VCaP (cell line): ENCODE measurements around the gene NFKBIE.
"Not testable (repeated sequence)": the region's sequence is repeated elsewhere in the genome, so short reads cannot be mapped to it uniquely, and the experiment has no call there.

ENCODE experiments used
- H3K27ac ChIP-seq: fragments of 450-650 bp; 2 replicates; pipeline ENCODE4 v1.5.1; 2017
- TF ChIP-seq, protein P1 (sequence below): fragments of 450-650 bp; conservative IDR thresholded peaks from 2 replicates; pipeline ENCODE4 v1.5.1; 2017; ENCODE audit warnings: mild to moderate bottlenecking, moderate library complexity

NFKBIE gene

DNA sequence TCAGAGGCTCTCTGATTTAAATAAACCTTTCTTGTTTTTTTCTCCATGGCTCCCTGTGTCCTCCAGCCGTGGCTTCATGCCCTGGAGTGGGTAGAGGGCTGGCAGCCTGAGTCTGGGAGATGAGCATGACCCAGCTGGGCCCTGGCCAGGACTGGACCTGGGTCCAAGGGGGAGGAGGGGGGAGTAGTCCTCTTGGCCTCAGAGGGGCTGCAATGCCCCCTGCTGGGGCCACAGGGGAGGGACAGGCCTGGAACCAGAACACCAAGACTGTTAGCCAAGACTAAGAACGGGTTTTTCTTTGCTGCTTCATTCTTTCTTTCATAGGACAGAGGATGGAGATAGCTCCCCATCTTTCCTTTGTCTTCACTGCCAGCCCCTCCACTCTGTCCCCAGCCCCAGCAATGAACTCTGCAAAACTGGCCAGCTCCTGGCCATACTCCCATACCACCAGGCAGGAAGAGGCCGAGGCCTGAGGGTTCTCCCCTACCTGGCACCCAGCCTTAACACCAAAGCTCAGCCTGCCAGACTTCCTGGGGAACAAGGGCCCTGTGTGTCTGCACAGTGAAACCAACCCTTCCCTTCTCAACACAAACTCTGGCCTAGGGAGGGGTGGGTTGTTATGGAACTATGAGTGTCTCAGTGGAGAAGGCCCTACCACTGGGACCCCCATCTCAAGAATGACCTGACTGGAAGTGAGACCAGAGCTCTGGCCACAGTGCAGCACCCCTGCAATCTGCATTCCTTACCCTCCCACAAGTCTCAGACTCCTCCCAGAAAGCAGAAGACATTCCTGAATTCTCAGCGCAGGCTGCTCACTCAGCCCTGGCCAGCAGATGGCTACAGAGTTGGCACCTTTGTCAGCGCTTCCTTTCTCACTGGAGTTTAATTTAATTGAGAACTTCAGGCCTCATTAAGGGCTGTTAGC is 31.0 kb downstream of the NFKBIE start:
- H3K27ac ChIP-seq: peak overlapping the region; percentile 74
- TF ChIP-seq, protein P1, sequence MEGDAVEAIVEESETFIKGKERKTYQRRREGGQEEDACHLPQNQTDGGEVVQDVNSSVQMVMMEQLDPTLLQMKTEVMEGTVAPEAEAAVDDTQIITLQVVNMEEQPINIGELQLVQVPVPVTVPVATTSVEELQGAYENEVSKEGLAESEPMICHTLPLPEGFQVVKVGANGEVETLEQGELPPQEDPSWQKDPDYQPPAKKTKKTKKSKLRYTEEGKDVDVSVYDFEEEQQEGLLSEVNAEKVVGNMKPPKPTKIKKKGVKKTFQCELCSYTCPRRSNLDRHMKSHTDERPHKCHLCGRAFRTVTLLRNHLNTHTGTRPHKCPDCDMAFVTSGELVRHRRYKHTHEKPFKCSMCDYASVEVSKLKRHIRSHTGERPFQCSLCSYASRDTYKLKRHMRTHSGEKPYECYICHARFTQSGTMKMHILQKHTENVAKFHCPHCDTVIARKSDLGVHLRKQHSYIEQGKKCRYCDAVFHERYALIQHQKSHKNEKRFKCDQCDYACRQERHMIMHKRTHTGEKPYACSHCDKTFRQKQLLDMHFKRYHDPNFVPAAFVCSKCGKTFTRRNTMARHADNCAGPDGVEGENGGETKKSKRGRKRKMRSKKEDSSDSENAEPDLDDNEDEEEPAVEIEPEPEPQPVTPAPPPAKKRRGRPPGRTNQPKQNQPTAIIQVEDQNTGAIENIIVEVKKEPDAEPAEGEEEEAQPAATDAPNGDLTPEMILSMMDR: peak; percentile 83

DNA sequence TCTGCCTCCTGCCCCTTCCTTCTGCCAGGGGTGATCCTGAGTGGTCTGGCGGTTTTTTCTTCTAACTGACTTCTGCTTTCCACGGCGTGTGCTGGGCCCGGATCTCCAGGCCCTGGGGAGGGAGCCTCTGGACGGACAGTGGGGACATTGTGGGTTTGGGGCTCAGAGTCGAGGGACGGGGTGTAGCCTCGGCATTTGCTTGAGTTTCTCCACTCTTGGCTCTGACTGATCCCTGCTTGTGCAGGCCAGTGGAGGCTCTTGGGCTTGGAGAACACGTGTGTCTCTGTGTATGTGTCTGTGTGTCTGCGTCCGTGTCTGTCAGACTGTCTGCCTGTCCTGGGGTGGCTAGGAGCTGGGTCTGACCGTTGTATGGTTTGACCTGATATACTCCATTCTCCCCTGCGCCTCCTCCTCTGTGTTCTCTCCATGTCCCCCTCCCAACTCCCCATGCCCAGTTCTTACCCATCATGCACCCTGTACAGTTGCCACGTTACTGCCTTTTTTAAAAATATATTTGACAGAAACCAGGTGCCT is 31.7 kb downstream of the NFKBIE start:
- H3K27ac ChIP-seq: peak overlapping the region; percentile 74
- TF ChIP-seq, protein P1: no peak

GRCh38 chr6:44232676-44233566 is 32.4 kb downstream of the NFKBIE start:
- TF ChIP-seq, protein P1: no peak
- H3K27ac ChIP-seq: peak overlapping the region; percentile 74

- not testable (repeated sequence) for H3K27ac ChIP-seq
Measured at GRCh38 chr6:44231426-44231825, 33.9 kb downstream of the NFKBIE start.

DNA sequence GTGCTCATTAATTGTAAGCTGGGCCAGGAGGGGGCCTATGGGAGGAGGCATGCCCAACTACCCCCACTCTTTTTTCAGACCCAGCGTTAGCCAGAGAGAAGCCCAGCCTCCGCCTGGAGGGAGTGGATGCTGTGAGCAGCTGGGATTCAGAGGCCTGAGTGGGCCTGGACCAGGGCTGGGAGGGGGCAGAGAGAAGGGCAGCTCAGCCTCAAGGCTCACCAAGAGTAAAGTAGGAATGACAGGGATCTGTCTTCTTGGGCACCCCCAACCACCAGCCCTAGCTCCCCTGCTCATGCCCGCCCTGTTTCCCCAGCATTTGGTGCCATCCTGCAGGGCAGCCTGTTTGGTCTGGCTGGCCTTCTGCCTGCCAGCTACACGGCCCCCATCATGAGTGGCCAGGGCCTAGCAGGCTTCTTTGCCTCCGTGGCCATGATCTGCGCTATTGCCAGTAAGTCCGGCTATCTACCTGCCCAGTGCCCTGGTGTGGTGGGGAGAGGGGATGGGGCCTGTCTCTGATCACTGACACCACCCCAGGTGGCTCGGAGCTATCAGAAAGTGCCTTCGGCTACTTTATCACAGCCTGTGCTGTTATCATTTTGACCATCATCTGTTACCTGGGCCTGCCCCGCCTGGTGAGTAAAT is 35.2 kb downstream of the NFKBIE start:
- TF ChIP-seq, protein P1: no peak
- no peak overlapping the region for H3K27ac ChIP-seq

GRCh38 chr6:44229376-44230033 is 35.8 kb downstream of the NFKBIE start:
- H3K27ac ChIP-seq: no peak overlapping the region
- TF ChIP-seq, protein P1: no peak

- TF ChIP-seq, protein P1: no peak
- no peak overlapping the region for H3K27ac ChIP-seq
Measured at GRCh38 chr6:44228836-44229235, 36.5 kb downstream of the NFKBIE start.
